HepG2 (cell line): ENCODE data around the gene HDAC8. TPM values are rescaled to one million over a fixed set of nuclear protein-coding genes. Genes with fewer than 3 reads are reported as not detected.
A peak's percentile ranks its signal among the peaks of the same experiment; 100 is the strongest.

Experiments used
- ATAC-seq: fragments of 200-7000 bp; cut with Tn5 transposase; 3 replicates; pipeline ENCODE4 v1.9.1; 2020; ENCODE audit warnings: mild to moderate bottlenecking, moderate library complexity
- BruUV-seq: library from RNA; stranded (reverse); fragments of 400-500 nt; replicated peaks from 2 replicates; lab custom pipeline; 2021; lab: Mats Ljungman, UMichigan
- CTCF ChIA-PET: fragments of 300-600 bp; formaldehyde crosslinking; extraction: SDS; loops from one replicate; lab custom pipeline; 2021; ENCODE audit warnings: low total read pairs, inconsistent platforms, low intra/inter-chr PET ratio; lab: Yijun Ruan, JAX
- POLR2A ChIA-PET: fragments of 350-600 bp; sonication (Branson Sonifier 250); formaldehyde crosslinking; loops from one replicate; lab custom pipeline; 2020; ENCODE audit warnings: antibody characterized with exemption, inconsistent platforms; lab: Yijun Ruan, JAX
- DNase-seq: peaks from one replicate; pipeline ENCODE4 v3.0.0-alpha.2; 2015; ENCODE audit warnings: low spot score
- FAIRE-seq: peaks from 3 replicates; lab custom pipeline; 2011; peaks lifted over from hg19 to GRCh38; lab: Jason Lieb, UNC
- H2AFZ ChIP-seq: one replicate; pipeline ENCODE4 v1.6.1; 2011; ENCODE audit warnings: low read length, inconsistent platforms
- H3K27ac ChIP-seq: fragments of 300-600 bp; 3 replicates; pipeline ENCODE4 v1.8.0; 2011; ENCODE audit warnings: mixed run types, mild to moderate bottlenecking, mixed read lengths, low read length, inconsistent platforms; ENCODE audit not compliant: insufficient read depth; ENCODE audit errors: extremely low read length
- H3K27me3 ChIP-seq, 2 experiments: fragments of 200-600 bp in 1 of 2; 2 replicates in 1 of 2; 3 replicates in 1 of 2; pipeline versions ENCODE4 v1.6.0 to v1.8.0; 2011; ENCODE audit warnings: low read length in 2 of 2, mild to moderate bottlenecking in 2 of 2, moderate library complexity in 2 of 2, inconsistent platforms in 1 of 2; ENCODE audit not compliant: insufficient read depth in 2 of 2, control insufficient read depth in 1 of 2
- H3K36me3 ChIP-seq, 2 experiments: fragments of 200-600 bp in 1 of 2; replicated peaks in 1 of 2; 2 replicates in 1 of 2; 3 replicates in 1 of 2; pipeline versions ENCODE4 v1.5.1 to v1.8.0; 2011; ENCODE audit warnings: low read length in 2 of 2, inconsistent platforms in 1 of 2; ENCODE audit not compliant: insufficient read depth in 2 of 2, control insufficient read depth in 1 of 2
- H3K4me1 ChIP-seq: 2 replicates; pipeline ENCODE4 v1.5.1; 2012; ENCODE audit warnings: low read length, inconsistent platforms; ENCODE audit not compliant: insufficient read depth
- H3K4me2 ChIP-seq: 2 replicates; pipeline ENCODE4 v1.6.0; 2011; ENCODE audit warnings: low read depth, low read length, inconsistent platforms
- H3K4me3 ChIP-seq, 3 experiments: fragments of 200-600 bp in 1 of 3; sonication (generic), shearing (Covaris generic) in 1 of 3; replicated peaks in 1 of 3; 2 replicates each; pipeline ENCODE4 v1.5.1; 2011 to 2016; ENCODE audit warnings: low read length in 3 of 3, inconsistent platforms in 2 of 3, low read depth in 2 of 3, mild to moderate bottlenecking in 2 of 3, control low read depth in 1 of 3, mixed read lengths in 1 of 3; ENCODE audit not compliant: insufficient read depth in 1 of 3
- H3K79me2 ChIP-seq: one replicate; pipeline ENCODE4 v1.6.1; 2011; ENCODE audit warnings: low read length, inconsistent platforms; ENCODE audit not compliant: insufficient read depth
- H3K9ac ChIP-seq: 2 replicates; pipeline ENCODE4 v1.6.0; 2011; ENCODE audit warnings: mild to moderate bottlenecking, low read depth, low read length, inconsistent platforms; ENCODE audit not compliant: insufficient read depth
- H3K9me3 ChIP-seq: 2 replicates; pipeline ENCODE4 v1.5.1; 2012; ENCODE audit warnings: mild to moderate bottlenecking, low read length
- H4K20me1 ChIP-seq: 2 replicates; pipeline ENCODE4 v1.6.0; 2011; ENCODE audit warnings: inconsistent platforms, mild to moderate bottlenecking, low read length, moderate library complexity; ENCODE audit not compliant: insufficient read depth
- ARID2 ChIP-seq: sonication (generic); formaldehyde crosslinking; IDR thresholded peaks from 2 replicates; pipeline ENCODE4 v1.8.1; 2022; ENCODE audit warnings: mild to moderate bottlenecking, missing genetic modification reagents, borderline replicate concordance
- CBX1 ChIP-seq: IDR thresholded peaks from one replicate; pipeline ENCODE4 v1.6.1; 2016; ENCODE audit warnings: antibody characterized with exemption, low read depth
- ZNF232 ChIP-seq: sonication (generic); formaldehyde crosslinking; IDR thresholded peaks from 2 replicates; pipeline ENCODE4 v1.4.0; 2020; ENCODE audit warnings: missing genetic modification reagents, borderline replicate concordance
- ZNF652 ChIP-seq: IDR thresholded peaks from 2 replicates; pipeline ENCODE4 v1.6.1; 2016; ENCODE audit warnings: low read depth, borderline replicate concordance
- WGBS: methylation state at CpG from one replicate; pipeline ENCODE4 v1.1.6; 2017; ENCODE audit warnings: low lambda C conversion rate; 5-methylcytosine and 5-hydroxymethylcytosine counted together
- in situ Hi-C: cut with HindIII; loops from 2 replicates; pipeline ENCODE4 v1.10.0; 2017; ENCODE audit warnings: low pct_unique_long_range_greater_than_20kb; ENCODE audit not compliant: extremely low pct_ligation_motif_present
- intact Hi-C: fragments of 100-400 bp; cut with micrococcal nuclease; formaldehyde crosslinking; loops from one replicate; pipeline ENCODE4 v1.10.0; 2022; ENCODE audit not compliant: unreplicated experiment
- polyA plus RNA-seq, 8 experiments: library from polyadenylated mRNA; depleted of rRNA in 3 of 8; stranded (reverse) in 7 of 8; unstranded in 1 of 8; fragments of >200 nt; fragmentation: Illumina TruSeq in 4 of 8; extraction: Trizol in 4 of 8; gene quantifications; 2 replicates each; pipeline versions ENCODE4 v1.2.1 to v1.2.3, GENCODE V29; 2011 to 2016; ENCODE audit warnings: low read depth in 4 of 8, missing spikeins in 1 of 8, mixed read lengths in 1 of 8; ENCODE audit not compliant: insufficient read depth in 1 of 8
- total RNA-seq, 5 experiments: library from RNA; depleted of rRNA; stranded (reverse); fragments of >200 nt; fragmentation: Illumina TruSeq; extraction: Trizol; gene quantifications; 2 replicates each; pipeline ENCODE4 v1.2.3, GENCODE V29; 2016; ENCODE audit warnings: low read depth in 1 of 5
- TF ChIP-seq, protein P1 (sequence below): sonication (generic); formaldehyde crosslinking; IDR thresholded peaks from 2 replicates; pipeline ENCODE4 v1.9.0; 2022; ENCODE audit warnings: missing genetic modification reagents, mild to moderate bottlenecking, borderline replicate concordance

The HDAC8 gene
- total and polyA plus RNA-seq, 2 of the 13 experiments (the other 11 are each of a cell fraction or from before 2014, with no cell fraction given), result 13.7 to 28.6 TPM

DNA sequence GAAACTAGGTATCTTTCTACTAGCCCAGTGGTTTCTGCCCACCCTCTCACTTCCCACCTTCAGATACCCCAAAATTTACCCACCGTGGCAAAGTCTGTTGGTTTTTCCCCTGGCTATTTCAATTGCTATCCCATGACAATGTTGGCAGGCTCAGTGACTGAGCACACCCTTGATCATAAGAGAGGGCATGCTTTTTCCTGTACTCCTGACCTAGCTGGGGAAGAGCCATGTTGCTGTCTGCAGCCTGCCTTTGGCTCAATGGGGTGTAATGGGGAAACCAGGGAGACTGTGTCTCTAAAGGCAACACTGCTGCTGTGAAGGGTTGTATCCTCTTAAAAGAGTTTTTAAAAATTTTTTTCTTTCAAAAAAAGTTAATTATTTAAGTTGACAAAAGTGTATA, 176.5 kb downstream of the HDAC8 start:
- no peak for ATAC-seq

GRCh38 chrX:72395237-72395636, 177.4 kb downstream of the HDAC8 start:
- no peaks in the 10 kb centered on the region for H3K27me3 ChIP-seq
- no peaks in the 10 kb centered on the region for H3K36me3 ChIP-seq
- no peak overlapping the region for H3K4me3 ChIP-seq
- H3K79me2 ChIP-seq, result no peaks in the 10 kb centered on the region
- H3K27ac ChIP-seq, result no peak overlapping the region
- peak; percentile 84 for TF ChIP-seq ZNF652 (CRISPR knock-in tag)
- TF ChIP-seq, protein P1, sequence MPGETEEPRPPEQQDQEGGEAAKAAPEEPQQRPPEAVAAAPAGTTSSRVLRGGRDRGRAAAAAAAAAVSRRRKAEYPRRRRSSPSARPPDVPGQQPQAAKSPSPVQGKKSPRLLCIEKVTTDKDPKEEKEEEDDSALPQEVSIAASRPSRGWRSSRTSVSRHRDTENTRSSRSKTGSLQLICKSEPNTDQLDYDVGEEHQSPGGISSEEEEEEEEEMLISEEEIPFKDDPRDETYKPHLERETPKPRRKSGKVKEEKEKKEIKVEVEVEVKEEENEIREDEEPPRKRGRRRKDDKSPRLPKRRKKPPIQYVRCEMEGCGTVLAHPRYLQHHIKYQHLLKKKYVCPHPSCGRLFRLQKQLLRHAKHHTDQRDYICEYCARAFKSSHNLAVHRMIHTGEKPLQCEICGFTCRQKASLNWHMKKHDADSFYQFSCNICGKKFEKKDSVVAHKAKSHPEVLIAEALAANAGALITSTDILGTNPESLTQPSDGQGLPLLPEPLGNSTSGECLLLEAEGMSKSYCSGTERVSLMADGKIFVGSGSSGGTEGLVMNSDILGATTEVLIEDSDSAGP (CRISPR knock-in tag), result peak; percentile 46; the same call in 1 of the 2 replicates
- TF ChIP-seq ARID2 (CRISPR knock-in tag), result no peak
- TF ChIP-seq, all 625 proteins: peak for 2
- BruUV-seq, result no TSS peak
- POLR2A ChIA-PET, result no interaction called here
- no peak overlapping the region for H2AFZ ChIP-seq
- H3K9me3 ChIP-seq, result no peaks in the 10 kb centered on the region
- no peak overlapping the region for H3K9ac ChIP-seq
- H3K4me1 ChIP-seq, result no peaks in the 10 kb centered on the region
- in situ Hi-C loops (no loop called here), intact Hi-C loops (no loop called here)
- DNase-seq, result no peak
- WGBS, result 100% methylated on average over 1 of the region's 1 CpG
- no peak overlapping the region for H3K4me2 ChIP-seq
- no peak for ATAC-seq
- FAIRE-seq, result no peak
- H4K20me1 ChIP-seq, result no peaks in the 10 kb centered on the region
- CTCF ChIA-PET, result no interaction called here

More for the DNA sequence above, 176.5 kb downstream of the HDAC8 start:
- Histone ChIP-seq H3K27ac (no peak overlapping the region), H3K9me3 (no peaks in the 10 kb centered on the region)
- POLR2A ChIA-PET, result no interaction called here
- no TSS peak for BruUV-seq
- CTCF ChIA-PET, result no interaction called here
- TF ChIP-seq CBX1 (no peak), ZNF232 (CRISPR knock-in tag) (no peak)
- TF ChIP-seq, all 625 proteins: peak for 0
- FAIRE-seq (no peak), DNase-seq (no peak)
- no peaks in the 10 kb centered on the region for H3K27me3 ChIP-seq
- in situ Hi-C loops (no loop called here), intact Hi-C loops (no loop called here)
- H3K79me2 ChIP-seq, result no peaks in the 10 kb centered on the region
- no CpG with 5 or more reads among the region's 1 CpG for WGBS
- no peaks in the 10 kb centered on the region for H3K36me3 ChIP-seq
- H3K4me2 ChIP-seq, result no peak overlapping the region
- no peak overlapping the region for H2AFZ ChIP-seq
- H3K9ac ChIP-seq, result no peak overlapping the region
- no peaks in the 10 kb centered on the region for H3K4me1 ChIP-seq
- no peak overlapping the region for H3K4me3 ChIP-seq
- no peaks in the 10 kb centered on the region for H4K20me1 ChIP-seq
